Measurements from ENCODE around the gene VRTN.

VRTN gene

GRCh38 chr14:74409441-74409840 is 61.2 kb downstream of the VRTN start:
- TF ChIP-seq CTCF (IDR thresholded peaks at IDR 0.05; ENCODE audit: low read depth, low read length, missing control alignments) = no peak
- no peak for DNase-seq (ENCODE audit: extremely low read depth, low read depth)
- no peak overlapping the region for H3K4me3 ChIP-seq (replicated peaks; ENCODE audit: low read depth, low read length)
